Keratinocyte (primary cell): ENCODE measurements around the gene KLHL36. TPM values are rescaled to one million over a fixed set of nuclear protein-coding genes. Genes with fewer than 3 reads are reported as not detected.
A peak's percentile ranks its signal among the peaks of the same experiment; 100 is the strongest.

Source experiments
- DNase-seq: peaks from one replicate; pipeline ENCODE4 v3.0.0-alpha.2; 2011; ENCODE audit warnings: low read depth, missing footprints, low spot score
- FAIRE-seq: peaks from 2 replicates; lab custom pipeline; 2011; peaks lifted over from hg19 to GRCh38; lab: Jason Lieb, UNC
- H2AFZ ChIP-seq: 2 replicates; pipeline ENCODE4 v1.6.0; 2012; ENCODE audit warnings: low read length, control low read depth, inconsistent platforms; ENCODE audit not compliant: control insufficient read depth
- H3K27ac ChIP-seq: 2 replicates; pipeline ENCODE4 v1.5.1; 2011; ENCODE audit warnings: low read length; ENCODE audit not compliant: control insufficient read depth, insufficient read depth
- H3K27me3 ChIP-seq: 3 replicates; pipeline ENCODE4 v1.6.0; 2011; ENCODE audit warnings: low read length; ENCODE audit not compliant: control insufficient read depth, insufficient read depth; ENCODE audit errors: extremely low read depth
- H3K36me3 ChIP-seq, 2 experiments: 2 replicates in 1 of 2; 3 replicates in 1 of 2; pipeline ENCODE4 v1.5.1; 2011; ENCODE audit warnings: low read length in 2 of 2, mild to moderate bottlenecking in 1 of 2; ENCODE audit not compliant: control insufficient read depth in 2 of 2, insufficient read depth in 2 of 2; ENCODE audit errors: extremely low read depth in 1 of 2
- H3K4me1 ChIP-seq: 3 replicates; pipeline ENCODE4 v1.5.1; 2011; ENCODE audit warnings: low read length; ENCODE audit not compliant: control insufficient read depth, insufficient read depth; ENCODE audit errors: extremely low read depth
- H3K4me2 ChIP-seq: 3 replicates; pipeline ENCODE4 v1.6.0; 2011; ENCODE audit warnings: low read depth, low read length; ENCODE audit not compliant: control insufficient read depth, insufficient read depth; ENCODE audit errors: extremely low read depth
- H3K4me3 ChIP-seq, 3 experiments: fragments of 200-600 bp in 1 of 3; sonication (generic) in 1 of 3; 2 replicates in 2 of 3; 3 replicates in 1 of 3; pipeline ENCODE4 v1.5.1; 2011 to 2016; ENCODE audit warnings: low read length in 3 of 3, mild to moderate bottlenecking in 3 of 3, control low read depth in 2 of 3, inconsistent platforms in 1 of 3, low read depth in 1 of 3, mixed read lengths in 1 of 3, mixed run types in 1 of 3, moderate library complexity in 1 of 3; ENCODE audit not compliant: control insufficient read depth in 2 of 3, insufficient read depth in 2 of 3; ENCODE audit errors: extremely low read depth in 1 of 3
- H3K79me2 ChIP-seq: 2 replicates; pipeline ENCODE4 v1.6.0; 2012; ENCODE audit warnings: low read length; ENCODE audit not compliant: control insufficient read depth, insufficient read depth
- H3K9ac ChIP-seq: 3 replicates; pipeline ENCODE4 v1.6.0; 2011; ENCODE audit warnings: low read length; ENCODE audit not compliant: control insufficient read depth, insufficient read depth; ENCODE audit errors: extremely low read depth
- H3K9me1 ChIP-seq: 3 replicates; pipeline ENCODE4 v1.6.0; 2011; ENCODE audit warnings: low read length; ENCODE audit not compliant: control insufficient read depth, insufficient read depth; ENCODE audit errors: extremely low read depth
- H3K9me3 ChIP-seq: 2 replicates; pipeline ENCODE4 v1.5.1; 2012; ENCODE audit warnings: low read depth, low read length; ENCODE audit not compliant: control insufficient read depth
- H4K20me1 ChIP-seq: 3 replicates; pipeline ENCODE4 v1.6.0; 2011; ENCODE audit warnings: low read length; ENCODE audit not compliant: control insufficient read depth, insufficient read depth; ENCODE audit errors: extremely low read depth
- CTCF ChIP-seq, 3 experiments: IDR thresholded peaks in 1 of 3; conservative IDR thresholded peaks in 1 of 3; optimal IDR thresholded peaks in 1 of 3; 2 replicates in 2 of 3; 3 replicates in 1 of 3; pipeline versions ENCODE3 to v1.5.1; 2011; ENCODE audit warnings: low read length in 3 of 3, mild to moderate bottlenecking in 3 of 3, moderate library complexity in 2 of 3, control low read depth in 1 of 3, inconsistent platforms in 1 of 3; ENCODE audit not compliant: insufficient read depth in 2 of 3; ENCODE audit errors: extremely low read depth in 1 of 3
- EZH2 ChIP-seq: IDR thresholded peaks from one replicate; pipeline ENCODE4 v1.6.1; 2012; ENCODE audit warnings: inconsistent platforms, mild to moderate bottlenecking, low read length, moderate library complexity
- dilution Hi-C: fragments of 300-500 bp; cut with MboI; formaldehyde crosslinking; loops from one replicate; pipeline ENCODE4 v1.7.0; 2020; ENCODE audit warnings: low sequenced_read_pairs; ENCODE audit not compliant: extremely low pct_ligation_motif_present
- polyA plus RNA-seq, 5 experiments: library from polyadenylated mRNA; depleted of rRNA in 3 of 5; stranded (reverse) in 3 of 5; stranded (forward) in 1 of 5; unstranded in 1 of 5; fragments of >200 nt; gene quantifications; 1 replicate in 1 of 5; 2 replicates in 3 of 5; 3 replicates in 1 of 5; pipeline versions ENCODE4 v1.2.1 to v1.2.3, GENCODE V29; 2011 to 2012; ENCODE audit warnings: missing spikeins in 2 of 5, low read depth in 1 of 5, low replicate concordance in 1 of 5

Gene KLHL36
- polyA plus RNA-seq, 1 donor (not counting 4 experiments of a cell fraction or from before 2014, with no cell fraction given), result 27.5 TPM

- Histone ChIP-seq H3K4me1 (peaks cover 39% of the 10 kb centered on the region), H3K27ac (peak overlapping the region; percentile 85), H4K20me1 (no peaks in the 10 kb centered on the region), H3K9me3 (no peaks in the 10 kb centered on the region), H3K36me3 (no peaks in the 10 kb centered on the region), H3K9ac (peak overlapping the region; percentile 79), H2AFZ (peak overlapping the region; percentile 39), H3K4me3 (peak overlapping the region in 1 of 3 experiments; percentile 56), H3K4me2 (peak overlapping the region; percentile 89), H3K79me2 (peaks cover 3% of the 10 kb centered on the region), H3K9me1 (no peaks in the 10 kb centered on the region), H3K27me3 (no peaks in the 10 kb centered on the region)
- dilution Hi-C loops, result no loop called here
- FAIRE-seq (peak; percentile 69), DNase-seq (no peak)
- no peak for TF ChIP-seq CTCF (optimal IDR thresholded peaks at IDR 0.05 in 1 of 3, IDR thresholded peaks at IDR 0.05 in 1 of 3, conservative IDR thresholded peaks at IDR 0.05 in 1 of 3; ENCODE audit: extremely low read depth in 1 of 3, insufficient read depth in 2 of 3, low read length in 3 of 3)
- no peak for TF ChIP-seq EZH2
These were observed 4.6 kb upstream of the KLHL36 start for GRCh38 chr16:84643674-84644073.

DNA sequence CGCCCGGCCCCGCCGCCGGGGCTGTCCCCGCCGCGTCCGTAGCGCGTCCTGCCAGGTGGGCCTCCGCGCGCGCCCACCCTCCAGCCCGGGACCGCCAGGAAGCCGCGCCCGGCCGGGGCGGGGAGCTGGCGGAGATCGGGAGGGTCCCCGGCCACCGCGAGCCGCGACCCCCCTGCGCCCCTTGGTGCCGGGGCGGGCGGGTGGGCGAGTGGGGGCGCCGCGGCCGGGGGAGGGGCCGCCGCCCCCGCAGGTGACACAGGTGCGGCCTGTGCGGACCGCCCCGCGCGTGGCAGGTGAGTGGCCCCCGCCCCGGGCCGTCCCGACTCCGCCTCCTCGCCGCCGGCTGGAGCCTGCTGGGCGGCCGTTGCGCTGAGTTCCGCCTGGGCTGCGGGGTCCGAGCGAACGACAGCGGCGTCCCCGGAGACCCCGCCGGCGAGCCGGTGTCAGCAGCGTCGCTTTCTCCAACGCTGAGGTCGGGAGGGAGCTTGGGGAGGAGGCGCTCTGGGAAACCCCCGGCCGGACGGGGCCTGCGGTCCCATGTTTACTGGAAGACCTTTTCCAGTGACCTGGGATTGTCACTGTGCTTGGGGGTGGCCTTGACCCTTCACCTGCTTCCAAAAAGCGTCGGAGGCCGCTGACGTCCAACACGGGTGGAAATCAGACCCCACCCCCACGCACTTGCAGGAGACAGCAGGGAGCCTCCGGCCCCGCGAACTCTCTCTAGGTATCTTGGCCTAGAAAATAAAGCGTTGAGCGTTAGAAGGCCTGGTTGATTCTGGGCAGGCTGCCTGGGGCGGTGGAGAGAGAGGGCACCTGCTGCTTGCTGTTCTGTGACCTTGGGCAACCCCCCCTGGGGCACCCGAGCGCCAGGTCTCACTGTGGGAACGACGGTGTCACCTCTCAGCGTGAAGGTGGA, 542 bp downstream of the KLHL36 start:
- DNase-seq (no peak), FAIRE-seq (no peak)
- TF ChIP-seq CTCF (optimal IDR thresholded peaks at IDR 0.05 in 1 of 3, IDR thresholded peaks at IDR 0.05 in 1 of 3, conservative IDR thresholded peaks at IDR 0.05 in 1 of 3; ENCODE audit: extremely low read depth in 1 of 3, insufficient read depth in 2 of 3, low read length in 3 of 3) (no peak), EZH2 (no peak)
- H3K9me3 ChIP-seq, result no peaks in the 10 kb centered on the region
- peak overlapping the region; percentile 25 for H2AFZ ChIP-seq
- peak overlapping the region; percentile 67 for H3K27ac ChIP-seq
- peak overlapping the region; percentile 85 for H3K9ac ChIP-seq
- H3K4me1 ChIP-seq, result peaks cover 31% of the 10 kb centered on the region
- dilution Hi-C loops, result no loop called here
- H3K36me3 ChIP-seq, result peaks cover 11 to 16% of the 10 kb centered on the region in 2 experiments
- peaks cover 4% of the 10 kb centered on the region for H3K9me1 ChIP-seq
- peak overlapping the region; percentile 92 for H3K4me2 ChIP-seq
- H4K20me1 ChIP-seq, result no peaks in the 10 kb centered on the region
- H3K4me3 ChIP-seq, result peak overlapping the region; percentile 82 to 85 (median 84)
- H3K27me3 ChIP-seq, result no peaks in the 10 kb centered on the region
- peaks cover 32% of the 10 kb centered on the region for H3K79me2 ChIP-seq
